Upper lobe of left lung (tissue), 4 donors: ENCODE measurements around the gene FALEC.

Experiments used
- POLR2A ChIP-seq, 4 donors: fragments of 450-650 bp; IDR thresholded peaks; one replicate each; pipeline ENCODE4 v1.5.1; 2016 to 2017; ENCODE audit warnings: antibody characterized with exemption in 4 of 4, mild to moderate bottlenecking in 2 of 4
- POLR2AphosphoS5 ChIP-seq, 2 donors: sonication (generic); formaldehyde crosslinking; IDR thresholded peaks; one replicate each; pipeline ENCODE4 v1.5.1; 2017; ENCODE audit warnings: antibody characterized with exemption in 2 of 2
- TF ChIP-seq, protein P1 (sequence below), 6 experiments: fragments of 450-650 bp in 4 of 6; fragments of 200-600 bp in 2 of 6; sonication (generic) in 2 of 6; IDR thresholded peaks; one replicate each; pipeline ENCODE4 v1.5.1; 2016 to 2019; ENCODE audit warnings: antibody characterized with exemption in 6 of 6

DNA sequence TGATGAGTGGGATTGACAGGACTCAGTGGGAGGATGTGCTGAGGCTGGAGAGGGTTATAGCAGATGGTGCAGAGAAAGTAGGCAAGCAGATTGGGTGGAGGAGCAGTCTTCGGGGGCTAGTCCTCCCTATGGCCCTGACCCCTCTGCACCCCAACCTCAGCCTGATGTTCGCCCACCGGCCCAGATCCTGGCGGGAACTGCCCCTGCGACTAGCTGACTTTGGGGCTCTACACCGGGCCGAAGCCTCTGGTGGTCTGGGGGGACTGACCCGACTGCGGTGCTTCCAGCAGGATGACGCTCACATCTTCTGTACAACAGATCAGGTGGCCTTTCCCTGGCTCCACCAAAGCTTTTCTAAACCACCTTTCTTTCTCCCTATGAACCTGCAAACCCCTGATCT lies 17.2 kb upstream of the FALEC start:
- TF ChIP-seq, protein P1, sequence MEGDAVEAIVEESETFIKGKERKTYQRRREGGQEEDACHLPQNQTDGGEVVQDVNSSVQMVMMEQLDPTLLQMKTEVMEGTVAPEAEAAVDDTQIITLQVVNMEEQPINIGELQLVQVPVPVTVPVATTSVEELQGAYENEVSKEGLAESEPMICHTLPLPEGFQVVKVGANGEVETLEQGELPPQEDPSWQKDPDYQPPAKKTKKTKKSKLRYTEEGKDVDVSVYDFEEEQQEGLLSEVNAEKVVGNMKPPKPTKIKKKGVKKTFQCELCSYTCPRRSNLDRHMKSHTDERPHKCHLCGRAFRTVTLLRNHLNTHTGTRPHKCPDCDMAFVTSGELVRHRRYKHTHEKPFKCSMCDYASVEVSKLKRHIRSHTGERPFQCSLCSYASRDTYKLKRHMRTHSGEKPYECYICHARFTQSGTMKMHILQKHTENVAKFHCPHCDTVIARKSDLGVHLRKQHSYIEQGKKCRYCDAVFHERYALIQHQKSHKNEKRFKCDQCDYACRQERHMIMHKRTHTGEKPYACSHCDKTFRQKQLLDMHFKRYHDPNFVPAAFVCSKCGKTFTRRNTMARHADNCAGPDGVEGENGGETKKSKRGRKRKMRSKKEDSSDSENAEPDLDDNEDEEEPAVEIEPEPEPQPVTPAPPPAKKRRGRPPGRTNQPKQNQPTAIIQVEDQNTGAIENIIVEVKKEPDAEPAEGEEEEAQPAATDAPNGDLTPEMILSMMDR (IDR thresholded peaks at IDR 0.05) = no peak
- TF ChIP-seq POLR2AphosphoS5 (IDR thresholded peaks at IDR 0.05) (no peak), POLR2A (IDR thresholded peaks at IDR 0.05) (no peak)
